Measurements from ENCODE around the gene MAST2.
"Not testable (repeated sequence)": the region's sequence is repeated elsewhere in the genome, so short reads cannot be mapped to it uniquely, and the experiment has no call there.

Gene MAST2

DNA sequence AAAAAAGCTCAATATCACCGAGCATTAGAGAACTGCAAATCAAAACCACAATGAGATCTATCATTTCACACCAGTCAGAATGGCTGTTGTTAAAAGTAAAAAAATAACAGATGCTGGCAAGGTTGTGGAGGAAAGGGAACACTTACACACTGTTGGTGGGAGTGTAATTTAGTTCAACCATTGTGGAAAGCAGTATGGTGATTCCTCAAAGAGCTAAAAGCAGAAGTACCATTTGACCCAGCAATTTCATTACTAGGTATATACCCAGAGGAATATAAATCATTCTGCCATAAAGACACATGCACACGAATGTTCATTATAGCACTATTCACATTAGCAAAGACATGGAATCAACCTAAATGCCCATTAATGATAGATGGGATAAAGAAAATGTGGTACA is 146.1 kb downstream of the MAST2 start:
- not testable (repeated sequence) for DNase-seq

DNA sequence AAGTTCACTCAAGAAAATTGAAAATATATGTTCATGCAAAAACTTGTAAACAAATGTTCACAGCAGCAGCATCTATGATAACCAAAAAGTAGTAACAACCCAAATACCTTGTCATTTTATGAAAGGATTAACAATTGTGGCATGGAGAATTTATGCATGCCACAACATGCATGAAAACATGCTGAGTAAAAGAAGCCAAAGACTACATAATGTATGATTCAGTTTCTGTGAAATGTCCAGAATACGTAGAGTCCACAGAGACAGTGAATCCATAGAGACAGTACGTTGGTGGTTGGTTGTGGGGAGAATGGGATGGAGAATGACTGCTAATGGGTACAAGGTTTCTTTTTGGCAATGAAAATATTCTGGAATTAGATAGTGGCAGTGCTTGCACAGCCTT is 148.7 kb downstream of the MAST2 start:
- DNase-seq = no peak

DNA sequence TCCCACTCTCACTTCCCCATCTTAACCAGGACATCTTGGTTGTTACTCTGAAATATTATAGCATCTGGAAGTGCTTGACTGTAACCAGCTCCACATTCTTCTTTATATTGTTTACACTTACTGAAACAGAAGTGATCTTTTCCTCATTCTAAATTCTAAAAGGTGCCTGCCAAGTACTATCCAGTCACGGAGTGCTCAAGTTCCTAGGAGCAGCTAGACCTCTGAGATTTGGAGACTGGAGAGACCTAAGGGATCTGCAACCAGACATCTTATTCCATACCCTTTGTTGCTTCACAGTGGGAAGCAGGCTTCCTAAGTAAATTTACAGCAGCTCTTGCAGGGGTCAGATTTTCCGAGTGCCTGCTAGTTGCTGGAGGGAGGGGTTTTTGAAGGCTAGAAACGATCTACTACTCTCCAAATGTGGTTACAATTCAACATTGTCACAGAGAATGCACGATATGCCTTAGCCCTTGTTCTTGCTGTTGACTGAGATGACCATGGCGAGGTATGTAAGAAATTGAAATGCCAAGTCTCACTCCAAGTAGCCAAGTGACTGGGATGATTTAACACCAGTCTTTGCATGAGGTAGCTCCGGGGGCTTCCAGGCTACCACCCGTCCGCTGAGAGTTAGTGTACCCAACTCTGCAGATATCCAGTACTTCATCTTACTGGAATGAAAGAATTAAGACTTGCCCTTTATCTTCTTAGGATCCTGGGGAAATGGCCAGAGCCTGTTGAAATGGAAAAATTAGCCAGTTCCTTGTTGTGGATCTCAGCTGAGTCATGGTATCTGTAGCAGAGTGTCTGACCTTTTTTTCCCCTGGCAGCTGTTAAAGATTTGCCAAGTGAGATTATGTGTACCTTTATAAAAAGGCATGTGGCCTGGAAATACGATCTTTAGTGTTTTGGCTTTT is 150.8 kb downstream of the MAST2 start:
- no peak for DNase-seq

DNA sequence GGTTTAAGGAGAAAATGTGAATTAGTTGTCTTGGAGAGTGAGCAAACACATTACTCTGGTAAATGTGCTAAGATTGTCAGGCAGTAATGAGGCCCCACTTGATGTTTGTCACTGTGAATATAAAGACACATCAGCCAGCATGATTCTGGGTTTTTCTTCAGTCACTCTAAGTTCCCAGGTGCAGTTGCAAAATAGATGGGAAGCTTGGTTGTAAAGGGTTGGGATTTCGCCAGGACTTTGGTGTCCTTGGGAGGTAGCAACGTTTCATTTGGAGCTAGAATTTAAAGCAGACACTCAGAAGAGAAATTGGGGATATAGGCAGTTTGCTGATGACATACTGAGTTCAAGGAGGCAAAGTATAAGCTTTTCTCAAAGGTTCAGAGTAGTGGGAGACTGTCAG is 154.3 kb downstream of the MAST2 start:
- DNase-seq = no peak

DNA sequence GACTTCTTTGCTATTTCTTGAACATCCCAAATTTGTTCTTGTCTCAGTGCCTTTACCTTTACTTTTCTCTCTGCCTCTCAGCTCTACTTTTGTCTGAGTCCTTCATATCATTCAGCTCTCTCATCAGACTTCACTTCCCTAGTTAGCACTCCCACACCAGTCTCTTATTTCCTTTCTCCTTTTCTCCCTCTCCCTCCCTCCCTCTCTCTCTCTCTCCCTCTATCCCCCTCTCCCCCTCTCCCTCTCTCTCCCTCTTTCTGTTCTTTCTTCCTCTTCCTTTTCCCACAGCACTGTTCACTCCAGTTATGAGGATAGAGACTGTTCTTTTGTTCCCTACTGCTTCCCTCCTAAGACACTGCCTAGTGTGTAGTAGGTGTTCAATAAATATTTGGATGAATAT is 154.9 kb downstream of the MAST2 start:
- DNase-seq = no peak

DNA sequence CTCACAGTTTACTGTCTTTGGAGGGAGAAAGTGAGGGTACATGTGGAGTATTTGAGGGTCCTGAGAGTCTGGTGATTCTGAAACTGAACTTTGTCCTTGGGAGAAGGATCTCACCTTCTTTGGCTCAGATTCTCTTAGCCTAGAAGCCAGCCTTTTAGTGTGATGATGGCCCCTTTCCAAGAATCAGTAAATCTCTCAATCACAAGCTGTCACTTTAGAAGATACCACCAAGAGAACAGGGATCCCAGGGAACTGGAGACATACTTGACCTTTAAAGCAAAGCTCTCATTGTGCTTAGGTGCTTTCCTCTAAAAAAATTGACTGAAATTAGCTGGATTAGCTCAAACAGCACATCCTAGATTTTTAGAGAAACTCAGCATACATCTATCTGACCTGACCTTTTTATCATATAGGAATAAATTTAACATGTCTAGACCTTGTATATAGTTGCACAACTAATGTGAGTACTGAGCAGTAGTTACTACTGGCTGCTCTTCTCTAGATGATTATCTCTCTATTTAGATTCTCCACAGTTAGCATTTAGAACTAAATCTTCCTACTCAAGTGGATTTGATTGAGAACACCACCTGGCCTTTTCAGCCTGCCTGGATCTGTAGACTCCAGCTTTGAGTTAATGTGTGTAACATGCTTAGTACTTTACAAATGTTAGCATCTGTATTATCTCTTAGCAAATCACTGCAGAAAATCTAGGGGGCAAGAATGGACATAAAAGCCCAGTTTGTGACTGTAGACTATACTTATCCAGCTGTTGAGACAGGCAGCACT is 157.7 kb downstream of the MAST2 start:
- DNase-seq = no peak

DNA sequence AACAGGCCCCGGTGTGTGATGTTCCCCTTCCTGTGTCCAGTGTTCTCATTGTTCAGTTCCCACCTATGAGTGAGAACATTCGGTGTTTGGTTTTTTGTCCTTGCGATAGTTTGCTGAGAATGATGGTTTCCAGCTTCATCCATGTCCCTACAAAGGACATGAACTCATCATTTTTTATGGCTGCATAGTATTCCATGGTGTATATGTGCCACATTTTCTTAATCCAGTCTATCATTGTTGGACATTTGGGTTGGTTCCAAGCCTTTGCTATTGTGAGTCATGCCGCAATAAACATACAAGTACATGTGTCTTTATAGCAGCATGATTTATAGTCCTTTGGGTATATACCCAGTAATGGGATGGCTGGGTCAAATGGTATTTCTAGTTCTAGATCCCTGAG is 158.5 kb downstream of the MAST2 start:
- DNase-seq = not testable (repeated sequence)

DNA sequence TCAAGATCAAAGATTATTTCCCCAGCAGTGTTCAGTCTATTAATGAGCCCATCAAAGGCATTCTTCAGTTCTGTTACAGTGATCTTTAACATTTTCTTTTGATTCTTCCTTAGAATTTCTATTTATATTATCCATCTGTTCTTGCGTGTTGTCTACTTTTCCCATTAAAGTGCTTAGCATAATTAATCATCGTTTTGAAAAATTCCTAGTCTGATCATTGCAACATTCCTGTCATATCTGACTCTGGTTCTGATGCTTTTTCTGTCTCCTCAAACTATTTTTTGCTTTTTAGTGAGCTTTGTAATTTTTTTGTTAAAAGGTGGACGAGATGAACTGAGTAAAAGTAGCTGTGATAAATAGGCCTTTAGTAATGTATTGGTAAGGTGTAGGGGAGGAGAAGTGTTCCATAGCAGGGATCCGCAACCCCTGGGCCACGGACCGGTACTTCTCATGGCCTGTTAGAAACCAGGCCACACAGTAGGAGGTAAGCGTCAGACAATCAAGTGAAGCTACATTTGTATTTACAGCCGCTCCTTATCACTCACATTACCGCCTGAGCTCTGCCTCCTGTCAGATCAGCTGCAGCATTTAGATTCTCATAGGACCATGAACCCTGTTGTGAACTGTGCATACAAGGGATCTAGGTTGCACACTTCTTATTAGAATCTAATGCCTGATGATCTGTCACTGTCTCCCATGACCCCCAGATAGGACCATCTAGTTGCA is 165.7 kb downstream of the MAST2 start:
- no peak for DNase-seq

DNA sequence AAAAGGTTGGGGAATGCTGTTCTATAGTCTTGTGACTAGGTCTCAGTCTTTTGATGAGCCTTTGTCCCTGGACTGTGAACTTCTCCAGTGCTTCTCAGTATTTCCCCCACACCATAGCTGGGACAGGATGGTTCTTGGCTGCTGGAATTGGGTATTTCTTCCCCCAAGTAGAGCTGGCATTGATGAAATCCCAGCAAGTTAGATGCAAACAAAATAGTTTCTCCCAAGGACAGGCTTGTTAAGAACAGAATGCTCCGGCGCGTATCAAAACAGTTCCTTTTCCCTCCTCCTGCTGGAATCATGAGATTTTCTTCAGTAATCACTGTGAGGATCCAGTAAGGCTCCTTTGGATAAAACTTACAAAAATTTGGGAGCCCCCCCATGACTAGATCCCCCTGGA is 166.5 kb downstream of the MAST2 start:
- DNase-seq = no peak

DNA sequence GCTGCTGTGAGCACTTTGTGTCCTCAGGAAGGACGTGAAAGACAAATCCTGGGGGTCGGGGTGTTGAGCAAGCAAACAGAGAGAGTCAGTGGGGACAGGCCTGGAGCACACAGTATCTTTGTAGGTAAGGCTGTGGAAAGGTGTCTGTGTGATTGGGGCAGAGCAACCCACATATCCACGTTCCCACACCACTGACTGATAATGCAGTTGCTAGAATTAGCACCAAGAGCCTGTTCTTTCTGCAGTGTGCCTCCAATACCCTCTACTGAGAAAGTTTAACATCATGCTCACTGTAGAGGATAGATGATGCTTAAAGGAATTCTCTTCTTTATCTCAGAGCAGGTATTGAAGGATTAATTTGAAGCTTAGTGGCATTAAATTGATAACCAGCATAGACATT is 167.9 kb downstream of the MAST2 start:
- DNase-seq = no peak

DNA sequence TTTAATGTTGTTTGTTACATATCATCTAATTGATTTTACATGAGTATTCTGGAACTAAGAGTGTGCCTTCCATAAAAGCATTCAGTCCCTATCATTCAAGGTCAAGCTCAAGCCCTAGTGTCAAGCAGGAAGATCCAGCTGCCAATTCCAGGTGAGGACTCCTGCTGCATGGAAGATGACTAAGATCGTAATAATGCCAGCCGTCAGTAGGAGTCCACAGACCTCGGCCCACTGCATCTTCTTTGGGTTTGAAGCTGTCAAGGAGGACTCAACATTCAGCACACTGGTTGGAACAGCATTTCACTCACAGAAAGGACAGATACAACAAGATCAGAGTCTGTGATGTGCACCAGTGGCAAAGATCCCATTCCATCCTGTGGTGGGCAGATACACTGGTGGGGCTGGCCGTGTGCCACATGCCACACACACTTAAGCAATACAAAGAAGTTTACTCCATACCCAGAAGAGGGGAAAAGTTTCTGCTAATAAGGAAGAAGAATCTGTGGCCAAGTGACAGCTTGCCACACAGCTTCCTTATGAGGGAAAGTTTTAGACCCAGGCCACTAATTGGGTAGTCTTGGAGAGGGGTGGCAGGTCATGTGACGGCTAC is 168.6 kb downstream of the MAST2 start:
- no peak for DNase-seq

DNA sequence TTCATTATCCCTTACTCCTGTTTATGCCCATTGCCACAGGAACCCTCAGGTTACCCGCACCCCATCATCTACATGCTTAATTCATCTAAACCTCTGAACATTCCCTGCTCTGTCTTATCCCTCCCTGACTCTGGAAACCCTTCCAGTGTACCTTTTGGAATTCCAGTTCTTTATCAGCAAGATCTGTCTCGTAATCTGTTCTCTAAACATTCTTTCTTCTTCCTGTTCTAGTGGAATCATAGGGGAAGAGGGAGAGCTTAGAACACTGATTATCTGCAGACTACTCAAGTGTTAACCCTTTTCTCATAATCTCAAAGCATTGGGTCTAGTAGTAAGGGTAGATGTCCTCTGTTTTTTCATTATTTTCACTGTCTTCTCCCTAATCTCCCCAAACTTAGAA is 169.2 kb downstream of the MAST2 start:
- DNase-seq = no peak

DNA sequence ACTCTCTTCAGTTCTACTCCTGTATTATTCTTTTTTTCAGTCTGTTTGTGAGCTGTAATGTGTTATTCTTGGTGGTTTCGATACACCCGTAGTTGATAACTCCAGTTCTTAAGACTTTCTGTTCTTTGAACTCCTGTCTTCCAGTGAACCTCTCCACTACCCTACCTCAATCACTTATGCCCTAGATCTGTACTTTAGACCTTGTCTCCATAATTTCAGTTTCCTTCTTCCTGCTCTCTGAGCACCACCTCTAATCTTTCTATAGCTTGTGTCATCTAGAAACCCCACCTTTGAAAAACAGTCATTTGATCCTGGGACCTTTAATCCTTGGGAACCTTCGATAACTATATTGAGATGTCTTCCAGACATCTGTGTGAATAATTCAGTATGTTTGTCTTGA is 169.7 kb downstream of the MAST2 start:
- DNase-seq = no peak

DNA sequence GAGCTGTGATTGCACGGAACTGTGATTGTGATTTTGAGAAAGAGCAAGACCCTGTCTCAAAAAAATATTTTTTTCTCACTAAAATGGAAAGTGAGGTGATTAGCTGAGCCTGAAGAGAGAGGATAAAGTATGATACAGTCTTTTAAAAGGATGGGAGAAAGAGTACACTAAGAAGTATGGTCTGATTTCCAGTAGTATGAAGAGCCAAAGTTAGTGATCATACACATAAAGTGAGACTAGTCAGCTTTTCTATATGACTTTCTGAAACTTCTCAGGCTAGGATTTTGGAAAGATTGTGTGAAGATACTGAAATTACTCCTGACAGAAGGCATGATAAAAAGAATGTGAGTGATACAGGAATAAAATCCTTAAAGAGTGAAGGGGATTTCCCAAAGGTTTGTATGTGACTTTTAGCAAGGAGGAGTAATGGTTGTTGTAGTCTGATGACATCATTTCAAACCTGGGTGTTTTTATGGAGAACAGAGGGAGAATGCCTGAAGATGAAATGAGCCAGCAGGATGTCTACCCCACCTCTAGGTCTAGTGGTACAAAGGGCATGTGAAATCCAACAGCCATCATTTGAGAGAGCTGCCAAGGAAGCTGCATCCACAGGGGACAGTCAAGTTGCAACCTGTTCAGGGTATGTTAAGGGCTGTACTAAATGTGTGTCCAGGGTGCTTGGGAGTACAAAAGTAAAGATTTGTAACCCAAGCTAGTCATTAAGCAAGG is 171.3 kb downstream of the MAST2 start:
- no peak for DNase-seq

DNA sequence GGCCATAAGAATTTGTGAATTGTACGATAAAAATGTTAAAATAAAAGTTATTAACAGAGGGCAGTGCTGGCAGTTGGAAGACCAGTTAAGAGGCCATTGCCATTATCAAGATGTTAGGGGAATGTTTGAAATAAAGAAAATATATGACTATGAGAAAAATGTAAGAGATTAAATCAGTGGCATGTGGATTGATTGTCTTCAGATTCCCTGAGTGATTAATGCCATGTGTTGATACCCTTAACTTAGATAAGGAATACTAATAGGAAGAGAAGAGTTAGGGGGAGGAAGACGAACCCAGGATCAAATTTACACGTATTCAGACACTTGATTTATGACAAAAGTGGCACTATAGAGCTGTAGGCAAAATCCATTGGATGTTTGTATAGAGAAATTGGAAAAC is 173.2 kb downstream of the MAST2 start:
- DNase-seq = no peak

DNA sequence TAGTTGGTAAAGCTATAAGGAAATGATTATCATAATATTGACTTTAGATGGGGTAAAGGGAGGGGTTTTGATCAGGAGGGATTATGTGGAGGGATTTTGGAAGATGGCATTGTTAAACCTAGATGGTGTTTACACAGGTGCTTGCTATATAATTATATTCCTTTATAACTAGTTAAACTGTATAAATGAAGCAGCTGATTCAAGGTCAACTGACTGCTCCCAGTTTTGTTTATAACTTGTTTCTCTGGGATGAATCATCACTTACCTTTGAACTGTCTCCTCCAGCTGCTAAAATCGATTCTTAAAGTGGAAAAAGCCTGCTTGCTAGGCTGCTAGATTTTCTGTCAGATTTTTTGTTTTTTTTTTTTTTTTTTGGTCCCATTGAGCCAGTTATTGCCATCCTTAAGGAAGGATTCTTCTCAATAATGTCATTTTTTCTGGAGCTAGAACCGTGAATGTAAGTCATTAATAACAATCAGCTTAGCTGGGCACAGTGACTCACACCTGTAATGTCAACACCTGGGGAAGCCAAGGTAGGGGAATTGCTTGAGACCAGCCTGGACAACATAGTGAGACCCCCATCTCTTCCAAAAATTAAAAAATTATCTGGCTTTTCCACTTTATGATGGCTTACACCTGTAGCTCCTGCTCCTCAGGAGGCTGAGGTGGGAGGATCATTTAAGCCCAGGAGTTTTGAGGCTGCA is 175.8 kb downstream of the MAST2 start:
- DNase-seq = no peak

DNA sequence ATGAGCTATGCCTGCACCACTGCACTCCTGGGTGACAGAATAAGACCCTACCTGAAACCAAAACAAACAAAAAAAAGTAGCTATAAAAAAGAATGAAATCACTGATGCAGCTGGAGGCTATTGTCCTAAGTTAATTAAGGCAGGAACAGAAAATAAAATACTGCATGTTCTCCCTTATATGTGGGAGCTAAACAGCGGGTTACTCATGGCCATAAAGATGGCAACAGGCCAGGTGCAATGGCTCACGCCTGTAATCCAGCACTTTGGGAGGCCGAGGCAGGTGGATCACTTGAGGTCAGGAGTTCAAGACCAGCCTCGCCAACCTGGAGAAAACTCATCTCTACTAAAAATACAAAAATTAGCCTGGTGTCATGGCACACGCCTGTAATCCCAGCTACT is 176.4 kb downstream of the MAST2 start:
- no peak for DNase-seq

DNA sequence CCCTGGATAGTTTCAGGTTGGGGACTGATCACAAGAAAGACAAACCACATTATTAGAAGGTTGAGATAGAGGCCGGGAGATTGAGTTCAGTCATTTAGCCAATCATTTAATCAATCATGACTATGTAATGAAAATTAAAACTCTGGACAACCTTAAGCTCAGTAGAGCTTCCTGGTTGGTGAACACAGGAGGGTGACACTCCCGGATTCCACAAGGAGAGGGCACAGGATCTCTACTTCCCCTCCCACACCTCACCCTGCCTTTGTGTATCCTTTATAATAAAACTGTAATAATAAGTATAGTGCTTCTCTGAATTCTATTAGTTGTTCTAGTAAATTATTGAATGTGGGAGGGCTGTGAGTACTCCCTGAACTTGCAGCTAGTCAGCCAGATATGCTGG is 178.9 kb downstream of the MAST2 start:
- no peak for DNase-seq

DNA sequence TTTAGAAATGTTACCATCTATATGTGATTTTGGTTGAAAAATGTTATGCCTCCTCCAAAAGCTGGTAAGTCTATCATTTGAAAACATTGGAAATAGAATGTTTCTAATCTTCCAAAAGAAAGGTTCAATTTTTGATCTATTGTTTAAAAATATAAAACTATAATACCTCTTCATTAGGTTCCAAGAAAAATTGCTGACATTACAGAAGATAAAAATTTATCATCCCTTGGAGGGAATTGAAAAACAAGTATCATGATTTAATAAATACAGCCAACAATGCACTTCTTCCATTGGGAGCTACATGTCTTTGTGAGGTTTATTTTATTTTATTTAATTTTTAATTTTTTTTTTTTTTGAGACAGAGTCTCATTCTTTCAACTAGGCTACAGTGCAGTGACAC is 180.6 kb downstream of the MAST2 start:
- DNase-seq = no peak

DNA sequence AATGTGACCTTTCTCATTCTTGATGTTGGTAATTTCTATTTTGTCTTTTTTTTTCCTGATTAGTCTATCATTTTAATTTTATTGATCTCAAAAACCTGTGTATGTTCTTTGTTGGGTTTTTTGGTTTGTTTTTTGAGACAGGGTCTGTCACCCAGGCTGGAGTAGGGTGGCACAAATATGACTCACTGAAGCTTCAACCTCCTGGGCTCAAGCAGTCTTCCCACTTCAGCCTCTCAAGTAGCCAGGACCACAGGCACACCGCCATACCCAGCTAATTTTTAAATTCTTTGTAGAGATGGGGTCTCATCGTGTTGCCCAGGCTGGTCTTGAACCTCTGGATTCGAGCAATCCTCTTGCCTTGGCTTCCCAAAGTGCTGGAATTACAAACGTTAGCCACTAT is 183.8 kb downstream of the MAST2 start:
- no peak for DNase-seq

DNA sequence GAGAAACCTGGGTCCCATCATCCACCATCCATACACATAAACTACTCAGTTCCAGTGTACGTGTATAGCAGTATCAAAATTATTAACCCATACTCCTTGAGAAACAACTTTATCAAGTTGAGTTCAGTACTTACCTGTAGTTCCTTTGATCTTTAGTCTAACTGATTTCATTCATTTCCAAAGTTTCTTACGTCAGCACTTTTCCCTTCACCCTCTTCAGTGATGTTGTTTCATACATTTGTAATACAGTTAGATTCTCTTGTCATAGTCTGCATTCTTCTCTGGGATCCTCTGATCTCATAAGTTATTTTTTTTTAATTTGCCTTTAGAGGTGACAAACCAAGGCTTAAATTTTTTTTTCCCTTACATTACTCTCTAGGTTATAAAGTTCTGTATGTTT is 185.8 kb downstream of the MAST2 start:
- no peak for DNase-seq

DNA sequence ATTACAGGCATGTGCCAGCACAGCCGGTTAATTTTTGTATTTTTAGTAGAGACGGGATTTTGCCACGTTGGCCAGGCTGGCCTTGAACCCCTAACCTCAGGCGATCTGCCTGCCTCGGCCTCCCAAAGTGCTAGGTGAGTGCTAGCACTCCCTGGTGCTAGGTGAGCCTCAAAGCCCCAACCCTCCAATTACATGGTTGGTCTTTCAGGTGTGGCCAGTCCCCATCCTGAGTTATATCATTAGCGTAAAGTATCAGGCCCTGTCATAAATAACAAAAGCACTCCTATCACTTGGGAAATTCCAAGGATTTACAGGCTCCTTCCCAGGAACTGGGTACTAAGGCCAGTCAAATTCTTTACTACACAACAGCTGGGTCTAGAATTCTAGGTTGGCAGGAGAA is 191.0 kb downstream of the MAST2 start:
- no peak for DNase-seq

Measured in T-helper 9 cell (primary cell).